NCI-H345 treated with DMSO at 0.1 percent for 48 hours (cell line): Measurements from ENCODE around the gene PLEKHM1.
"Not testable (repeated sequence)": the region's sequence is repeated elsewhere in the genome, so short reads cannot be mapped to it uniquely, and the experiment has no call there.

Experiments used
- DNase-seq: peaks from one replicate; lab custom pipeline; 2025; ENCODE audit not compliant: unreplicated experiment; lab: John Stamatoyannopoulos, UW

PLEKHM1 gene

DNA sequence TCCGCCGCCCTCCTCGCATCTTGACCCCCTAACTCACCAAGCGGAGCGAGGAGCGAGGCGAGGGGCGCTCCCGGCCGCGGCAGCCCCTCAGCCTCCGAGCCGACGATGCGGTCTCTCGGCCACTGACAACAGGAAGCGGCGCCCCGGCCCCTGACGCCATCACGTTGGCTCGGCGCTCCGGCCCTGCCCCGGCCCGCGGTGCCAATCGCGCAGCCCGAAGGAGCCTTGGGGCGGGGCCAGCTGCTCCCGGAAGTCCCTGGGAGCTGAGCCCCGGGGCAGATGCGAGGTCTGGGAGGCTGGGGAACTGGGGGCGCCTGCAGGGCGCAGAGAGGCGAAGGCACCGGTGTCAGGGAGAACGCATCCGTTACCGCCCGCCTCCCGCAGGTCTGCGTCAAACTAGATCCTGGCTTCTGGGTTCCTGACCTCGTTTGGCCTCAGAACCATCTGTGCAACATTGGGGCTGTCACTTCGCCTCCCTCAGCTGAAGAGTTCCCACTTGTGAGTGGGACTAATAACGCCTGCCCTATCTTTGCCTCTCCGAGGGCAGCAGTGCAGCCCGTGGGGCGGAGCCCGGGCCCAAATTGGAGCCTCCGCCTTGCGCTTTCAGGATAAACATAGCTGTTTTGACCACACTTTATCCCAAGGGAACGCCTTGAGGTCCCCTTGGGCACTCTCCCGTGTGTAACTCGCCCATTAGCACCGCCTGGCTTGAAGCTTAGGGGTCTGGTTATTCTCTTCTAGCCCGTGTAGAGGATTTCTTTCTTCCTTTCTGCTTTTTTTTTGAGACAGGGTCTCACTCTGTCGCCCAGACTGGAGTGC, at the start of gene PLEKHM1:
Gene PLEKHM1 (minus strand): TSS at position 107 of the 819 bp plus-strand sequence. CDS start 8,237 bp downstream, outside the sequence.
- DNase-seq, result peak; percentile 33

DNA sequence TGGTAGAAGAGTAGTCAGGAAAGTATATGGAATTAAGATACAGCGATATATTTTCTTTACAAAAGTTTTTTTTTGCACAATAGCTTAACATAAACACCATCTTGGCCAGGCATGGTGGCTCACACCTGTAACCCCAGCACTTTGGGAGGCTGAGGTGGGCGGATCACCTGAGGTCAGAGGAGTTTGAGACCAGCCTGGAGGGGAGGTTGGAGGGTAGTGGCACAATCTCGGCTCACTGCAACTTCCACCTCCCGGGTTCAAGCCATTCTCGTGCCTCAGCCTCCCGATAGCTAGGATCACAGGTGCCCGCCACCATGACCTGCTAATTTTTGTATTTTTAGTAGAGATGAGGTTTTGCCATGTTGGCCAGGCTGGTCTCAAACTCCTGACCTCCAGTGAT, 47.6 kb upstream of the PLEKHM1 start:
- DNase-seq, result not testable (repeated sequence)

- DNase-seq, result not testable (repeated sequence)
Measured at GRCh38 chr17:45506072-45506471, 15.6 kb upstream of the PLEKHM1 start.

DNA sequence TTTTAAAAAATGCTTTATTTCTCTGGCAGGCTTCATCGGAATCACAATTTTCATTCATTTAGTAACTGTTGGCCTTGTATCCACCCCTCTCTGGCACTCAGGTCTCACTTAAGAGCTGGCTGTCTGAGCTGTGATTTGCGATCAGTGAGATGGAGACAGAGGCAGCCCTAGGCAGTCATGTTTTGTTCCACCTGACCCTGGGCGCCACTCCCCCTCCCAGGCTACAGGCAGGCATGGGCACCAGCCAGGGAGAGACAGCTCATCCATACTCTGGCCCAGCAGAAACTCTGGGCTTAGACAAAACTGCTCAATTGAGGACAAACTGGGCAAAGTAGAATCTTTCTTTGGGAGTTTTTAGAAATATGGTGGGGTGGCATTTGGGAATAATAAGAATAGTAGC, 14.7 kb upstream of the PLEKHM1 start:
- DNase-seq, result not testable (repeated sequence)

DNA sequence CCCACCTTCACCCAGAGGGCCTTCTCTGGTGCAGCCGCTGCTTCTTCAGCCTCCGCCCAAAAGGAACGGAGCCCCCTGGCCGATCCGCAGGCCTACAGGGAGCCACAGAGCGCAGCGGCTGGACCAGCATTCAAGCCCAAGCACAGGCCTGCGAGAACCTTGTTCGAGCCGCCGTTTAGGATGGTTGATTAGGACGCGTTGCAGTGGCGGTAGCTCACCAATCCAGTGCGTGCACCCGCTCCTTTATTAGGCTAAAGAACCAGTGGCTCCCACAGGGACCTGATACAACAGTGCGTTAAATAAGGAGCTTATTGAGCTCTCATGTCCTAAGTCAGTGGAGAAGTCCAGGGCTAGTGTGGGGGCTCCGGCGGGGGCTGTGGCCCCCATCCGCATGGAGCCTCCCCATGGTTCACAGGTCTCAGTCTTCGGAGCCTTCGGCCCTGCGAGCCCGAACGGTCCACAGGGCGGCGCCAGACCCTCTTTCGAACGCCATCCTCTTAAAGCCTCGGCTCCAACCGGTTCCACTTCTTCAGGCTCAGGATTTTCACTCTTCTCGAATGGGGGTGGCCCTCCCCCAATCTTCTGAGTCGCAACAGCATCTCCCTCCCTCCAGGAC, 10.7 kb upstream of the PLEKHM1 start:
- DNase-seq, result not testable (repeated sequence)

DNA sequence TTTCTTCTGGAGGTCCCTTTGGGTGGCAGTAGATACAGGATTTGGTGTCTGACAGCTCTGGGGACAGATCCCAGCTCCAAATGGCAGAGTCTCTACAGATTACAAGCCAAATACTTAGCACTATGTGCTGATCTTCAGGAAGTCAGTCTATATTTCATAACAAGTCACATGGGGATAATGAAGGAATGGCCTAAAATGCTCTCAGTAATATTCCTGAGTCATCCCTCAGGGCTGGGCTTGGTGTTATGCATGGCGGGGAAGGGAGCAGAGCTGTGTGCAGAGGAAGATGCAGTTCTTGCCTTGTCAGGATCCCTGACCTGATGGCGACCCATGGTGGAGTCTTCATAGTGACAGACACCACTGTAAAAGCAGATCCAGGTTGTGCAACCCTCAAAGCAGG, 10.0 kb upstream of the PLEKHM1 start:
- DNase-seq, result not testable (repeated sequence)

- not testable (repeated sequence) for DNase-seq
Measured at GRCh38 chr17:45499208-45499607, 8.7 kb upstream of the PLEKHM1 start.

- not testable (repeated sequence) for DNase-seq
Measured at GRCh38 chr17:45498377-45498776, 7.9 kb upstream of the PLEKHM1 start.

DNA sequence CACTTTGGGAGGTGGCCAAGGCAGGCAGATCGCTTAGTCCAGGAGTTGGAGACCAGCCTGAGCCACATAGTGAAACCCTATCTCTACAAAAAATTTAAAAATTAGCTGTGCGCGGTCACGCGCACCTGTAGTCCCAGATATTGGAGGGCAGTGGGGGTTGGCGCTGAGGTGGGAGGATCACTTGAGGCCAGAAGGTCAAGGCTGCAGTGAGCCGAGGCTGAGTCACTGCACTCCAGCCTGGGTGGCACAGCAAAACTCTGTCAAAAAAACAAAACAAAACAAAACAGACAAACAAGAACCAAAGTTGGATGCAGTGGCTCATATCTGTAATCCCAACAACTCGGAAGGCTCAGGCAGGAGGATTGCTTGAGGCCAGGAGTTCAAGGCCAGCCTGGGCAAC, 6.9 kb upstream of the PLEKHM1 start:
- not testable (repeated sequence) for DNase-seq

DNA sequence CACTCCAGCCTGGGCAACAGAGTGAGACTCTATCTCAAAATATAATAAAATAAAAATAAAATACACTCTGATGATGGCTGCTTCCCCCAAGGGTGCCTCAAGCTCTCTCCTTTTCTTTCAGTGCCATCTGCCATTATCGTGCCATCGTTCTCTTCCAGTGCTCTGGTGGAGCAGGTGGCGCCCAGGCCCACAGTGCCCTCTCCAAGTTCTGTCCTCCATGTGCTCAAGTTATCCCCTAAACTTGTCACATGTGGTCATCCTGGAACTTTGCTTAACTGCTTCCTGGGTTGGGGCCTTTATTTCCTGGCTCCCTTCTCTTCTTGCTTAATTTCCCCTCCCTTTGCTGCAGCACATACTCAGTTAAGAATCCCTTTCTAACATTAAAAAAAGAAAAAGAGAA, 6.0 kb upstream of the PLEKHM1 start:
- DNase-seq, result not testable (repeated sequence)

DNA sequence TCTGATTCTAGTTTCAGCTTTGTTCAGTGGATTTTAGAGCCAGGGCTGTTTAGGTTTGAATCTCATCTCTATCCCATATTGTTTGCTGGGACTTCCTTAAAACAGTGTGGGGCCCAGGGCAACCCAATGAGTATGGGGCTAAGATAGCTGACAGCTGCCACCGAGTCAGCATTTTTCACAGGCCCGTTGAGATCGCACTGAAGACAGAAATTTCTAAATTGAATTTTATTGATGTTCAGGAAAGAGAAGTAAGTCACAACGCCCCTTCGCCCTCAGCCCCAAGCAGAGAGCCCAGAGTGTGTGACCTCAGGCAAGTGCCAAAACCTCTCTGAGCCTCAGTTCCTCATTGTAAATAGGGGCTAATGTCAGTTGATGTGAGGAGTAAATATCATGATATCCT, 4.0 kb upstream of the PLEKHM1 start:
- DNase-seq, result not testable (repeated sequence)

- DNase-seq, result not testable (repeated sequence)
Measured at GRCh38 chr17:45492156-45492555, 1.6 kb upstream of the PLEKHM1 start.

- DNase-seq, result not testable (repeated sequence)
Measured at GRCh38 chr17:45490198-45490597, 323 bp downstream of the PLEKHM1 start.

- not testable (repeated sequence) for DNase-seq
Measured at GRCh38 chr17:45487704-45488103, 2.8 kb downstream of the PLEKHM1 start.

DNA sequence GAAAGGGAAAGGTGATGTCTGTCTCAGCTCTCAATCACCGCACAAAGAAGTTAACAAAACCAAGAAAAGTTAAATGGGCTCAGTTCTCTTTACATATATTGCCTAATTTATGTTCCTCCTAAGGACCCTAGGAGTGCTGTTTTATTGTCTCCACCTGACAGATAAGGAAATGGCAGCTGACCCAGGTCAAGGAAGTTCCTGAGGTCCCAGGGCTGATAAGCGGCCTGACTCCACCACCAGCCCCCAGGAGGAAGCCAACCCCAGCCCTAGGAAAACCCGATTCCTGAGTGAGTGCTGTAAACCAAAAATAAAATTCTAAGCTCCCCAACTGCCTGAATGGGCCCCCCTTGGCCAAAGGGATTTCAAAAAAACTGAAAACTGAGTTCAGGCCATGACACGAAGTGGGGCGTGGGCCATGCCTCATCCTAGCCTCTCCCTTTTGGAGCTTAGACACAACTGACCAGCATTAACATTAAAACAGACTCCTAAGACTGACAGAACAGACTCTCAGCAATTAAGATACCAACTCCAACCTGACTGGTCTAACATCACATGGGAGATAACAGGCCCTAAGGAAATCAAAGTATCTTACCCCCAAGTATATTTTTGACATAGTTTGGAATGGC, 6.8 kb downstream of the PLEKHM1 start:
- DNase-seq, result not testable (repeated sequence)

DNA sequence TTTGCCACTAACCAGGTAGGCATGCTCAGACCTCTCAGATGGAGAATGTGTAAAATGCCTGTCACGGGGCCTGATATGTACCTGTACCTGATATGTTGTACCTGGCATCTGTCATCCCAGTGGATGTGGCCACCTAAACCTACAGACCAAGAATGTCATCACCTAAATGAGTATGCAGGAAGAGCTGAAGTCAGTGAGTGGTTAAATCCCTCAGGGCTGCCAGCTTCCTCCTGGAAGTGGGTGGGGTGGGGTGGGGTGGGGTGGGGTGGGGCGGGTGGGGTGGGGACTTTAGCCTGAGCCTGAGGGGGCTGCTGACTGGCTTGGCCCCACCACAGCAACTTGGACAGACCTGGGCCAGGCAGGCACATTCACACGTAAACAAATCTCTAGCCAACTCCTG, 7.3 kb downstream of the PLEKHM1 start:
- not testable (repeated sequence) for DNase-seq

- not testable (repeated sequence) for DNase-seq
Measured at GRCh38 chr17:45482317-45482716, 8.2 kb downstream of the PLEKHM1 start.

DNA sequence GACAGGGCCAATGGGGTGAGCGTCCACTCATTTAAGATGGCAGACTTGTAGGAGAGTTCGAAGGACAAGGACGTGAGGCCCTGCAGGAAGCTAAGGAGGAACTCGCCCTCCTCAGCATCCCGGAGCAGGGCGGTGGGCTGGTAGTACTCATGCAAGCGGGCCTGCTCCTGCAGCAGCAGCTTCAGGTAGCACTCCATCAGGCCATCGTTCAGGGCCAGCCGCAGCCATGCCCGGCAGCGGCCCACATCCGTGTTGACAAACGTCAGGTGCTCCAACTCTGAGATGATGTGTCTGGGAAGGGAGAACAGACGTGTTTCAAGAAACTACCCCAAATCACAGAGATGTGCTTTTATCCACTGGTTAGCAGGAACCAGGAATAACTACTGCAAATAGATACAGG, 15.1 kb downstream of the PLEKHM1 start:
- DNase-seq, result not testable (repeated sequence)

GRCh38 chr17:45472249-45472648, 18.3 kb downstream of the PLEKHM1 start:
- DNase-seq, result not testable (repeated sequence)

GRCh38 chr17:45469204-45469563, 21.3 kb downstream of the PLEKHM1 start:
- DNase-seq, result not testable (repeated sequence)

GRCh38 chr17:45468293-45469203, 22.0 kb downstream of the PLEKHM1 start:
- DNase-seq, result not testable (repeated sequence)
